NT2/D1 (cell line): ENCODE data around the gene CDKN3.
A peak's percentile ranks its signal among the peaks of the same experiment; 100 is the strongest.
"Not testable (repeated sequence)": the region's sequence is repeated elsewhere in the genome, so short reads cannot be mapped to it uniquely, and the experiment has no call there.

Source experiments
- DNase-seq: peaks from one replicate; pipeline ENCODE4 v3.0.0-alpha.2; 2011; ENCODE audit warnings: low read depth, low spot score
- H3K27me3 ChIP-seq: 2 replicates; pipeline ENCODE4 v1.6.0; 2011; ENCODE audit warnings: mild to moderate bottlenecking; ENCODE audit not compliant: insufficient read length, insufficient read depth
- H3K36me3 ChIP-seq: 2 replicates; pipeline ENCODE4 v1.6.1; 2011; ENCODE audit warnings: mild to moderate bottlenecking, low read length, mixed read lengths; ENCODE audit not compliant: insufficient read depth, insufficient read length
- H3K4me1 ChIP-seq: 2 replicates; pipeline ENCODE4 v1.5.1; 2011; ENCODE audit not compliant: insufficient read depth, insufficient read length
- H3K4me3 ChIP-seq: 2 replicates; pipeline ENCODE4 v1.5.1; 2011; ENCODE audit warnings: low read depth; ENCODE audit not compliant: insufficient read length
- H3K9ac ChIP-seq: 2 replicates; pipeline ENCODE4 v1.6.0; 2011; ENCODE audit warnings: low read depth; ENCODE audit not compliant: insufficient read length
- H3K9me3 ChIP-seq: 2 replicates; pipeline ENCODE4 v1.5.1; 2011; ENCODE audit warnings: mild to moderate bottlenecking, low read length; ENCODE audit not compliant: insufficient read depth
- SUZ12 ChIP-seq: IDR thresholded peaks from 2 replicates; pipeline ENCODE4 v1.6.1; 2011; ENCODE audit not compliant: insufficient read length, insufficient read depth; ENCODE audit errors: extremely low read depth
- YY1 ChIP-seq: IDR thresholded peaks from 2 replicates; pipeline ENCODE4 v1.6.1; 2011; ENCODE audit not compliant: insufficient read length, insufficient read depth
- ZNF274 ChIP-seq: IDR thresholded peaks from 2 replicates; pipeline ENCODE4 v1.6.1; 2011; ENCODE audit warnings: mild to moderate bottlenecking, low read depth, low read length

Gene CDKN3

GRCh38 chr14:54427871-54428270 lies 31.1 kb downstream of the CDKN3 start:
- no peak overlapping the region for H3K9ac ChIP-seq
- TF ChIP-seq YY1 (no peak), SUZ12 (no peak), ZNF274 (no peak)
- H3K4me1 ChIP-seq, result no peaks in the 10 kb centered on the region
- DNase-seq, result no peak
- H3K27me3 ChIP-seq, result no peaks in the 10 kb centered on the region
- peaks cover 66% of the 10 kb centered on the region for H3K36me3 ChIP-seq
- no peak overlapping the region for H3K4me3 ChIP-seq
- H3K9me3 ChIP-seq, result no peaks in the 10 kb centered on the region

GRCh38 chr14:54428527-54428926 lies 31.7 kb downstream of the CDKN3 start:
- Histone ChIP-seq H3K27me3 (no peaks in the 10 kb centered on the region), H3K4me1 (no peaks in the 10 kb centered on the region), H3K4me3 (no peak overlapping the region), H3K9me3 (no peaks in the 10 kb centered on the region), H3K36me3 (peaks cover 61% of the 10 kb centered on the region), H3K9ac (no peak overlapping the region)
- no peak for DNase-seq
- TF ChIP-seq SUZ12 (no peak), YY1 (no peak), ZNF274 (no peak)

- Histone ChIP-seq H3K9ac (no peak overlapping the region), H3K9me3 (no peaks in the 10 kb centered on the region), H3K36me3 (peaks cover 35% of the 10 kb centered on the region), H3K27me3 (no peaks in the 10 kb centered on the region), H3K4me3 (no peak overlapping the region), H3K4me1 (no peaks in the 10 kb centered on the region)
- DNase-seq, result no peak
- TF ChIP-seq SUZ12 (no peak), YY1 (no peak), ZNF274 (no peak)
These were observed 38.7 kb downstream of the CDKN3 start for GRCh38 chr14:54435500-54435981.

- not testable (repeated sequence) for DNase-seq, H3K4me3 ChIP-seq, H3K9ac ChIP-seq, H3K4me1 ChIP-seq, H3K27me3 ChIP-seq, H3K9me3 ChIP-seq
- H3K36me3 ChIP-seq, result peaks cover 21% of the 10 kb centered on the region
These were observed 41.1 kb downstream of the CDKN3 start for GRCh38 chr14:54437954-54438353.

GRCh38 chr14:54438703-54439102 lies 41.9 kb downstream of the CDKN3 start:
- Histone ChIP-seq H3K4me1 (no peaks in the 10 kb centered on the region), H3K36me3 (peaks cover 21% of the 10 kb centered on the region)
- no peak for DNase-seq

GRCh38 chr14:54440037-54440436 lies 43.2 kb downstream of the CDKN3 start:
- H3K9ac ChIP-seq, result peak overlapping the region; percentile 94
- H3K4me1 ChIP-seq, result no peaks in the 10 kb centered on the region
- no peak for DNase-seq

More at GRCh38 chr14:54438703-54439102, 41.9 kb downstream of the CDKN3 start:
- Histone ChIP-seq H3K4me3 (no peak overlapping the region), H3K9me3 (no peaks in the 10 kb centered on the region), H3K27me3 (no peaks in the 10 kb centered on the region), H3K9ac (no peak overlapping the region)
- TF ChIP-seq ZNF274 (no peak), SUZ12 (no peak), YY1 (no peak)

GRCh38 chr14:54440476-54440872 lies 43.7 kb downstream of the CDKN3 start:
- Histone ChIP-seq H3K4me3 (peak overlapping the region; percentile 82), H3K36me3 (peaks cover 8% of the 10 kb centered on the region), H3K9me3 (no peaks in the 10 kb centered on the region), H3K9ac (peak overlapping the region; percentile 94), H3K4me1 (no peaks in the 10 kb centered on the region), H3K27me3 (no peaks in the 10 kb centered on the region)
- TF ChIP-seq SUZ12, result no peak
- no peak for TF ChIP-seq YY1
- TF ChIP-seq ZNF274, result no peak
- no peak for DNase-seq

More at GRCh38 chr14:54440037-54440436, 43.2 kb downstream of the CDKN3 start:
- Histone ChIP-seq H3K36me3 (peaks cover 12% of the 10 kb centered on the region), H3K4me3 (peak overlapping the region; percentile 82), H3K27me3 (no peaks in the 10 kb centered on the region), H3K9me3 (no peaks in the 10 kb centered on the region)
- TF ChIP-seq ZNF274 (no peak), YY1 (no peak), SUZ12 (no peak)
